ENCODE data around the gene GALNT9. TPM values are rescaled to one million over a fixed set of nuclear protein-coding genes. Genes with fewer than 3 reads are reported as not detected.
A peak's percentile ranks its signal among the peaks of the same experiment; 100 is the strongest.
"Not testable (repeated sequence)": the region's sequence is repeated elsewhere in the genome, so short reads cannot be mapped to it uniquely, and the experiment has no call there.

GALNT9 gene
- total RNA-seq, 1 donor from 2014 or later = 4.9 TPM

DNA sequence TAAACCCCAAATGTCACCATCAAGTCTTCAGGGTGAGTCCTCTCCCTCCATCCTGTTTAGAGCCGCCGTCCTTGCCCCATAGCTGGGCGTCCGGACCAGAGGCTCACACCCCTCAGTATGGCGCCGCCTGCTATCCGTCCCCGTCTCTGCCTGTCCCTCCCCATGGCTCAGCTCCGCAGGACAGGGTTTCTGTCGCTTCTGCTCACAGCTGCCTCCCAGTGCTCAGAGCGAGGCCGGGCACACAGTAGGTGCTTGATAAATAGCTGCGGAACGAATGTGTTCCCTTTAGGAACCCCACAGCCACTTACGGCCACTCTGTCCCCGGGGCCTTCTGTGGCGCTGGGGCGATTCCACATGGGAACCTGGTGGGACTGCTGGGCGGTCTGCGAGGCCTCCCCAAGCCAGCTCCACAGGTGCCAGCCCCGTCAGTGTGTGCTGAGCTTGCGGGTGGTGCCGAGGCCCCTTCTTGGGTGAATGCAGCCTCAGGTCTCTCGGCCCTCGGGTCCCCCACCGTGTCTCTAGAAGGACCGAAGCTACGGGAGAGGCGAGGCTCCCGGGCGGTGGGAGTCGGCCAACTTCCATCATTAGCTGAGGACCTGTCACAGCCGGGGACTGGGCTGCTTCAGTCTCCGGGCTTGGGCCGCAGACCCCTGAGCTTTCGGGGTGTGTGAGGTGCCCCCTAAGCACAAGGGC lies 122.2 kb downstream of the GALNT9 start:
- no peak for FAIRE-seq
- no peak for DNase-seq (ENCODE audit: low spot score in 2 of 2)

- FAIRE-seq (no peak), DNase-seq (ENCODE audit: low spot score in 2 of 2) (no peak)
These were observed 123.3 kb downstream of the GALNT9 start for GRCh38 chr12:132206046-132206434.

GRCh38 chr12:132205271-132206045 lies 123.9 kb downstream of the GALNT9 start:
- no peak for DNase-seq (ENCODE audit: low spot score in 2 of 2)
- no peak for FAIRE-seq

DNA sequence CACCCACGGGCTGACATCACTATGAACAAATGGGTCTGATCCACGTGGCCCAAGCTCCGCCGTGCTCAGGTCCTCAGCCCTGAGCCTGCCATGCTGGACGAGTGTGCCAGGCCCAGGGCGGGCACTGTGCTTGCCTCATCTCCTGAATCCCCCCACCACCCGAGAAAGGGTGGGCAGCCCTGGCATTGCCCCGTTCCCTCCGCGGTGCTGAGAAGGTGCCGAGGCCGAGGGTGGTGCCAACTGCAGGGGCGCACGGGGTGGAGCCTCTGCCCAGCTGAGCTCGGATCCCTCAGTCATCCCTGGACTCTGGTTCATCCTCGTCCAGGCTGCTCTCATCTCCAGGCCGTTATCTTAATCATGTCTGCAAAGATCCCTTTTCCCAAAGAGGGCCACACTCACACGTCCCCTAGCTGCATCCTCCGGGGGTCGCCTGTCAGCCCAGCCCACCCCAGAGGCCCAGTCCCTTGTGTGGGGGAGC lies 124.6 kb downstream of the GALNT9 start:
- no peak for DNase-seq (ENCODE audit: low spot score in 2 of 2)
- FAIRE-seq = no peak

GRCh38 chr12:132204063-132204792 lies 125.2 kb downstream of the GALNT9 start:
- FAIRE-seq = no peak
- no peak for DNase-seq (ENCODE audit: low spot score in 2 of 2)

DNA sequence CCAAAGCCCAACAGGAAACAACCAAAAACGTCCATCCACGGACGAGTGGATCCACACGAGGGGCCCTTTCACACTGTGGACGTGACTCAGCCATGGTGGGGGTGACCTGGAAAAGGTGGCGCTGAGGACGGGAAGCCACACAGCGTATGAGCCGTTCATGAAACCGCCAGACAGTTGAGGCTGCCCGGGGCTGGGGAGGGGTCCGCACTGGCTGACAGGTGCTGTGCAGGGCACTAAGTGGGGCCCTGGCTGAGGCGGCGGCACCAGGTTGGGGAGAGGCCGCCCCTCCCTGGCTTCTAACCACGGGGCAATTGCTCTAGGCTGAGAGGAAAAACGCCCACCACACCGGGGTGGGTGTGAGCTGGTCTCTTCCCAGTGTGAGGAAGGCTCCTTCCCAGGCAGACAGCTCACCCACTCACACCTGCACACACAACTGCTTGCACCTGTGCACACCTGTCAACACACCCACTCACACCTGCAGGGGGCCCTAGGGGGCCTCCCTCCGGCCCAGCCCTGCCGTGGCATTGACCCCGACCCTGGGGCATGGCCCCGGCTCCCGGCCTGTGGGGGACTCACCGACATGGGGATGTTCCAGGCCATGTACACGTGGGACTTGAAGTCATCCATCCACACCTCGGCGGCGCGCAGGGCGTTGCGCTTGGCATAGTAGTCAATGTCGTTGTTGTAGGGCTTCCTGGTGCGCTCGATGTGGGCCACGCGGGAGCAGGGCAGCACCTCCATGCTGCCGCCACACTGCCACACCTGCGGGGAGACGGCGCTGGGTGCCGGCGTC lies 126.3 kb downstream of the GALNT9 start:
- DNase-seq (ENCODE audit: low spot score in 2 of 2) (no peak), FAIRE-seq (no peak)

- DNase-seq (ENCODE audit: low spot score in 2 of 2) (no peak), FAIRE-seq (no peak)
These were observed 127.8 kb downstream of the GALNT9 start for GRCh38 chr12:132201391-132202120.

GRCh38 chr12:132200800-132201199 lies 128.6 kb downstream of the GALNT9 start:
- no peak for FAIRE-seq
- no peak for DNase-seq (ENCODE audit: low spot score in 2 of 2)

- DNase-seq (ENCODE audit: low spot score in 2 of 2) (no peak), FAIRE-seq (no peak)
These were observed 129.7 kb downstream of the GALNT9 start for GRCh38 chr12:132199526-132200319.

DNA sequence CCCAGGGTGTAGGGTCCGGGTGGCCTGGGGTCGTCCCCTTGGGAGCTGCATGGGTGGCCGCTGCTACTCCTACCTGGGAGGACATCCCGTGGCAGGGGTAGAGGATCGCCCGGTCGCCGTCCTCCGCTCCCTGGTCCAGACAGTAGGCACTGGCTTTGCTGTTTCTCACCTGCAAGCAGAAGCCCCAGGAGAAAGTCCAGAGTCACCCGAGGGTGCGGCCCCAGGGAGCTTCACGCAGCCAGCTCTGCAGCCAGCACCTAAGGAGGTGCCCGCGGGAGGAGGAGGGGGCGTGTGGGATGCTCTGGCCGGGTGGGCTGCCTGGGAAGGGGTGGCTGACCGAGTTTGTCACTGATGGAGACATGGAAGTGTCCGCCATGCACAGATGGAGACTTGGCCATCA lies 130.3 kb downstream of the GALNT9 start:
- no peak for DNase-seq (ENCODE audit: low spot score in 2 of 2)
- no peak for FAIRE-seq

- DNase-seq (ENCODE audit: low spot score in 2 of 2) (peak; percentile 66 to 70), FAIRE-seq (no peak)
These were observed 131.6 kb downstream of the GALNT9 start for GRCh38 chr12:132197581-132198354.

GRCh38 chr12:132196873-132197390 lies 132.5 kb downstream of the GALNT9 start:
- FAIRE-seq (no peak), DNase-seq (ENCODE audit: low spot score in 2 of 2) (no peak)

DNA sequence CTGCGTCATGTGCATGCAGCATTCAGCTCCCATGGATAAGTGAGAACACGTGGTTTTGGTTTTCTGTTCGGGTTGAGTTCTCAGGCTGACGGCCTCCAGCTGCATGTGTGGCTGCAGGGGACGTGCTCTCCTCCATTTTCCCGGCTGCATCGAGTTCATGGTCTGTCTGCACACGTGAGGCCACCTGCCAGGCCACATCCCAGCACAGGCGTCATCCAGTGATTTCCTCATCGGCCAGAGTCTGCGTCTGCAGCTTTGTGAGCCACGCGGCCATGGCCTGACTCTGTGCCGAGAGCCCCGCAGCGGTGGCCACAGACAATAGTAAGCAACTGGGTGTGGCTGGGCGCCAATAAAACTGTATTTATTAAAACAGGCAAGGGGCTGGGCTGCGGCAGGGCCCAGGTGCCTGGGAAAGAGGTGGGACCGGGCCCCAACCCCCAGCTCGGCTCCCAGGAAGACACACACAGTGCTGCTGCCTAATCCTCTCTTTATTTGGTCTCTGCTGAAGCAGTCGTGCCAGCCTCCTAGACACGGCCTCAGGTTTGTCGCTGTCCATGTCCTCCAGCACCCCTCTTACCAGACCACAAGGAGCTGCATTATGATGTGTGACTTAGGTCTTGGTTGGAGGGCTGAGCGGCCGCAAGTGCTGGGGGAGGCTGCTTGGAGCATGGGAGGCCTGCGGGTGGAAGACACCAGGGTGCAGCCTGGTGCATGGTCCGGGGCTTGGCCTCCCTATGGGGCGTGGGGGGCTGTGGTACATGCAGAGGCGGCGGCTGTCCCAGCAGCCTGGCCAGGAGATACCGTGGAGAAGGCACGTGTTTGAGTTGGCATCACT lies 133.1 kb downstream of the GALNT9 start:
- DNase-seq (ENCODE audit: low spot score in 2 of 2) (no peak), FAIRE-seq (no peak)

GRCh38 chr12:132195242-132195641 lies 134.1 kb downstream of the GALNT9 start:
- not testable (repeated sequence) for DNase-seq (ENCODE audit: low spot score in 2 of 2); FAIRE-seq

DNA sequence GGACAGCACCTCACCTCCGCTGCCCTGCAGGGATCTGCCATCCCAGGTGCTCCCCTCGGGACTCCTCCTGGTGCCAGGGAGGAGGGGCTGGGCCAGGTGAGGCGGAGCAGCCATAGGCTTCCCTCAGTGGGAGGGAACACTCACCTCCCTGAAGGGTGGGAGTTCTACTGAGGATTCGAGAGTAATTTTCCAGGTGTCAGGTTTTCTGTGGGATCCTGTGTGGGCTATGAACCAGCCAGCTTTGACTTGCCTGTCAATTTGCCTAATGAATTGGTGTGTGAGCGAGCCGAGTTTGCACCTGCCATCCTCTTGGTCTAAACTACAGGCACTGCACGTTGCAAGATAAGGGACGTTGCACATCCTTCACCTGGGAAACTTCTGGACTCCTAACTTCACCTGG lies 134.8 kb downstream of the GALNT9 start:
- FAIRE-seq = no peak
- no peak for DNase-seq (ENCODE audit: low spot score in 2 of 2)

GRCh38 chr12:132194056-132194455 lies 135.3 kb downstream of the GALNT9 start:
- DNase-seq (ENCODE audit: low spot score in 2 of 2) (no peak), FAIRE-seq (no peak)

Measured in frontal cortex (tissue), 4 donors.